Endothelial cell of umbilical vein (primary cell): Measurements from ENCODE around the gene DCAF5. TPM values are rescaled to one million over a fixed set of nuclear protein-coding genes. Genes with fewer than 3 reads are reported as not detected.

Experiments
- BruUV-seq: library from RNA; stranded (reverse); fragments of 400-500 nt; replicated peaks from 2 replicates; lab custom pipeline; 2021; lab: Mats Ljungman, UMichigan
- CTCF ChIA-PET: fragments of 300-600, 350-600 bp; sonication (Branson Sonifier 250); formaldehyde crosslinking; loops from one replicate; lab custom pipeline; 2021; ENCODE audit warnings: antibody characterized with exemption, inconsistent platforms; lab: Charles Lee
- POLR2A ChIA-PET: fragments of 300-600, 350-600 bp; sonication (Branson Sonifier 250); formaldehyde crosslinking; loops from one replicate; lab custom pipeline; 2021; ENCODE audit warnings: antibody characterized with exemption, inconsistent platforms; lab: Charles Lee
- DNase-seq: peaks from one replicate; pipeline ENCODE4 v3.0.0-alpha.2; 2011; ENCODE audit warnings: low read depth, low spot score
- FAIRE-seq: peaks from 2 replicates; lab custom pipeline; 2011; peaks lifted over from hg19 to GRCh38; lab: Jason Lieb, UNC
- H2AFZ ChIP-seq: 2 replicates; pipeline ENCODE4 v1.6.0; 2012; ENCODE audit warnings: low read depth, low read length, control low read depth, inconsistent platforms
- H3K27ac ChIP-seq: 2 replicates; pipeline ENCODE4 v1.5.1; 2011; ENCODE audit warnings: low read depth, mild to moderate bottlenecking, control low read depth, low read length, moderate library complexity; ENCODE audit not compliant: insufficient read depth
- H3K27me3 ChIP-seq, 2 experiments: 2 replicates each; pipeline versions ENCODE4 v1.6.0 to v1.6.1; 2011; ENCODE audit warnings: low read length in 2 of 2, mixed read lengths in 1 of 2; ENCODE audit not compliant: control insufficient read depth in 2 of 2, insufficient read depth in 2 of 2
- H3K36me3 ChIP-seq, 2 experiments: 2 replicates in 1 of 2; 3 replicates in 1 of 2; pipeline ENCODE4 v1.5.1; 2011; ENCODE audit warnings: low read length in 2 of 2, mild to moderate bottlenecking in 1 of 2, moderate library complexity in 1 of 2; ENCODE audit not compliant: control insufficient read depth in 2 of 2, insufficient read depth in 2 of 2; ENCODE audit errors: extremely low read depth in 1 of 2
- H3K4me1 ChIP-seq: 3 replicates; pipeline ENCODE4 v1.5.1; 2011; ENCODE audit warnings: mild to moderate bottlenecking, low read length; ENCODE audit not compliant: control insufficient read depth, insufficient read depth; ENCODE audit errors: extremely low read depth
- H3K4me2 ChIP-seq: 2 replicates; pipeline ENCODE4 v1.6.1; 2011; ENCODE audit warnings: low read length, control low read depth, mixed read lengths; ENCODE audit not compliant: insufficient read depth
- H3K4me3 ChIP-seq, 3 experiments: fragments of 200-600 bp in 1 of 3; sonication (generic), shearing (Covaris generic) in 1 of 3; replicated peaks in 1 of 3; 2 replicates each; pipeline ENCODE4 v1.5.1; 2011 to 2016; ENCODE audit warnings: control low read depth in 3 of 3, low read length in 3 of 3, mild to moderate bottlenecking in 2 of 3, inconsistent platforms in 1 of 3, low read depth in 1 of 3, moderate library complexity in 1 of 3; ENCODE audit not compliant: insufficient read depth in 1 of 3
- H3K79me2 ChIP-seq: 2 replicates; pipeline ENCODE4 v1.6.0; 2012; ENCODE audit warnings: low read length, inconsistent platforms; ENCODE audit not compliant: control insufficient read depth, insufficient read depth
- H3K9ac ChIP-seq: replicated peaks from 2 replicates; pipeline ENCODE3; 2011; ENCODE audit warnings: low read length, control low read depth; ENCODE audit not compliant: insufficient read depth; ENCODE audit errors: extremely low read depth
- H3K9me1 ChIP-seq: replicated peaks from 3 replicates; pipeline ENCODE4 v1.6.0; 2011; ENCODE audit warnings: mild to moderate bottlenecking, low read length; ENCODE audit not compliant: control insufficient read depth, insufficient read depth; ENCODE audit errors: extremely low read depth
- H3K9me3 ChIP-seq: replicated peaks from 2 replicates; pipeline ENCODE4 v1.5.1; 2012; ENCODE audit warnings: low read length, inconsistent platforms; ENCODE audit not compliant: control insufficient read depth, insufficient read depth
- H4K20me1 ChIP-seq: replicated peaks from 2 replicates; pipeline ENCODE3; 2011; ENCODE audit warnings: mild to moderate bottlenecking, low read length; ENCODE audit not compliant: control insufficient read depth, insufficient read depth; ENCODE audit errors: extremely low read depth
- EZH2 ChIP-seq: IDR thresholded peaks from 2 replicates; pipeline ENCODE4 v1.6.1; 2012; ENCODE audit warnings: borderline replicate concordance, low read depth, mild to moderate bottlenecking, moderate library complexity, low read length, inconsistent platforms; ENCODE audit not compliant: severe bottlenecking
- FOS ChIP-seq: IDR thresholded peaks from 2 replicates; pipeline ENCODE4 v1.6.1; 2011; ENCODE audit warnings: mild to moderate bottlenecking, low read length, moderate library complexity, borderline replicate concordance; ENCODE audit not compliant: insufficient read depth
- GATA2 ChIP-seq: IDR thresholded peaks from 2 replicates; pipeline ENCODE4 v1.7.0; 2011; ENCODE audit warnings: low read depth, mild to moderate bottlenecking, moderate library complexity, mixed read lengths, low read length; ENCODE audit not compliant: insufficient read length, insufficient read depth
- JUN ChIP-seq: IDR thresholded peaks from 2 replicates; pipeline ENCODE4 v1.6.1; 2011; ENCODE audit warnings: borderline replicate concordance, low read depth; ENCODE audit not compliant: insufficient read length, insufficient read depth
- MYC ChIP-seq: IDR thresholded peaks from one replicate; pipeline ENCODE4 v1.6.1; 2011; ENCODE audit warnings: mild to moderate bottlenecking, low read depth, low read length
- POLR2A ChIP-seq: IDR thresholded peaks from 2 replicates; pipeline ENCODE4 v1.6.1; 2012; ENCODE audit warnings: low read depth, mild to moderate bottlenecking, control low read depth, low read length
- POLR2AphosphoS5 ChIP-seq: IDR thresholded peaks from 2 replicates; pipeline ENCODE4 v1.6.1; 2012; ENCODE audit warnings: low read depth, mild to moderate bottlenecking, control low read depth, low read length, moderate library complexity; ENCODE audit not compliant: insufficient read depth
- dilution Hi-C: fragments of 300-500 bp; cut with MboI; formaldehyde crosslinking; loops from one replicate; pipeline ENCODE4 v1.15.0; 2019; ENCODE audit warnings: low sequenced_read_pairs; ENCODE audit not compliant: extremely low pct_ligation_motif_present
- intact Hi-C: fragments of 100-400 bp; cut with micrococcal nuclease; formaldehyde crosslinking; loops from one replicate; pipeline ENCODE4 v1.10.0; 2022
- polyA plus RNA-seq, 4 experiments: library from polyadenylated mRNA; depleted of rRNA in 3 of 4; stranded (reverse) in 3 of 4; unstranded in 1 of 4; fragments of >200 nt; gene quantifications; 2 replicates each; pipeline versions ENCODE4 v1.2.1 to v1.2.3, GENCODE V29; 2011 to 2012; ENCODE audit warnings: missing spikeins in 1 of 4
- total RNA-seq: library from RNA; stranded (reverse); gene quantifications from 2 replicates; pipeline ENCODE4 v1.2.3, GENCODE V29; 2021
- TF ChIP-seq, protein P1 (sequence below): IDR thresholded peaks from 2 replicates; pipeline ENCODE4 v1.6.1; 2011; ENCODE audit not compliant: insufficient read depth, insufficient read length
- TF ChIP-seq, protein P2 (sequence below), 2 donors: IDR thresholded peaks; 1 replicate in 1 of 2; 2 replicates in 1 of 2; pipeline ENCODE4 v1.5.1; 2011; ENCODE audit warnings: low read length in 2 of 2, mild to moderate bottlenecking in 2 of 2, moderate library complexity in 2 of 2, control low read depth in 1 of 2, inconsistent platforms in 1 of 2, low read depth in 1 of 2; ENCODE audit not compliant: insufficient read depth in 1 of 2; ENCODE audit errors: extremely low read depth in 1 of 2

Gene DCAF5
- total and polyA plus RNA-seq, 2 donors (not counting 3 experiments of a cell fraction or from before 2014, with no cell fraction given) = 37.9 to 52.5 TPM

DNA sequence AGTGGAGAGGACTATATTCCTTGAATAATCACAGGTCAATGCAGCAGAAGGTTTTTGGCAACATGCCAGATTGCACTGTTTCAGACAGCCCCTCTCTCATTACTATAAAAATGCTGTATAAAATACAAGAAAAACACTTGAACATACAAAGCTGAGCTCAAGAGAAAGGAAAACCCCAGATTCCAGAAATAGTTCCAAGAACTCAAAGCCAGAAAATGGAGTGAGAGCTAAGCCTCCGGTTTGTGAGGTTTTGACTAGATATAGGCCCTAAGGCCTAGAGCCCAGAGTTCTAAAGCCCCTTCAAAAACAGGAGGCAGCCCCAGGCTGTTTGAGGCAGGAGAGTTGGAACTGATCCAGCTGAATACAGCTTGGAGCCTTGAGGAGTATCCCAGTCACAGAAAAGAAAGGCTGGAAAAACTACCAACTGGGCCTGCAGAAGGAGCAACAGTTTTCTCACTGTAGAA lies 144.5 kb downstream of the DCAF5 start:
- peaks cover 15% of the 10 kb centered on the region for H3K4me1 ChIP-seq
- ChIA-PET POLR2A (interaction anchor here (0.6 to 1.1 kb wide), 2 partner anchors 15 to 68 kb away, joined by 3 to 6 read pairs; no protein-coding TSS in a partner anchor), CTCF (interaction anchor here (0.6 to 1.4 kb wide), 8 partner anchors 21 to 93 kb away, joined by 3 read pairs; no protein-coding TSS in a partner anchor)
- H3K9me3 ChIP-seq = no peaks in the 10 kb centered on the region
- no peaks in the 10 kb centered on the region for H3K27me3 ChIP-seq
- no peak overlapping the region for H3K4me3 ChIP-seq
- no peak overlapping the region for H3K4me2 ChIP-seq
- DNase-seq (peak; percentile 68), FAIRE-seq (no peak)
- H3K9me1 ChIP-seq = no peaks in the 10 kb centered on the region
- no peak overlapping the region for H2AFZ ChIP-seq
- no peaks in the 10 kb centered on the region for H3K36me3 ChIP-seq
- H3K79me2 ChIP-seq = no peaks in the 10 kb centered on the region
- intact Hi-C loops = no loop called here
- no peaks in the 10 kb centered on the region for H4K20me1 ChIP-seq
- no peak for TF ChIP-seq POLR2A
- no peak for TF ChIP-seq GATA2
- TF ChIP-seq POLR2AphosphoS5 = no peak
- no peak for TF ChIP-seq MYC
- TF ChIP-seq, protein P1, sequence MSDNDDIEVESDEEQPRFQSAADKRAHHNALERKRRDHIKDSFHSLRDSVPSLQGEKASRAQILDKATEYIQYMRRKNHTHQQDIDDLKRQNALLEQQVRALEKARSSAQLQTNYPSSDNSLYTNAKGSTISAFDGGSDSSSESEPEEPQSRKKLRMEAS = no peak
- TF ChIP-seq, protein P2, sequence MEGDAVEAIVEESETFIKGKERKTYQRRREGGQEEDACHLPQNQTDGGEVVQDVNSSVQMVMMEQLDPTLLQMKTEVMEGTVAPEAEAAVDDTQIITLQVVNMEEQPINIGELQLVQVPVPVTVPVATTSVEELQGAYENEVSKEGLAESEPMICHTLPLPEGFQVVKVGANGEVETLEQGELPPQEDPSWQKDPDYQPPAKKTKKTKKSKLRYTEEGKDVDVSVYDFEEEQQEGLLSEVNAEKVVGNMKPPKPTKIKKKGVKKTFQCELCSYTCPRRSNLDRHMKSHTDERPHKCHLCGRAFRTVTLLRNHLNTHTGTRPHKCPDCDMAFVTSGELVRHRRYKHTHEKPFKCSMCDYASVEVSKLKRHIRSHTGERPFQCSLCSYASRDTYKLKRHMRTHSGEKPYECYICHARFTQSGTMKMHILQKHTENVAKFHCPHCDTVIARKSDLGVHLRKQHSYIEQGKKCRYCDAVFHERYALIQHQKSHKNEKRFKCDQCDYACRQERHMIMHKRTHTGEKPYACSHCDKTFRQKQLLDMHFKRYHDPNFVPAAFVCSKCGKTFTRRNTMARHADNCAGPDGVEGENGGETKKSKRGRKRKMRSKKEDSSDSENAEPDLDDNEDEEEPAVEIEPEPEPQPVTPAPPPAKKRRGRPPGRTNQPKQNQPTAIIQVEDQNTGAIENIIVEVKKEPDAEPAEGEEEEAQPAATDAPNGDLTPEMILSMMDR (IDR thresholded peaks at IDR 0.05; ENCODE audit: extremely low read depth in 1 of 2, insufficient read depth in 1 of 2, low read depth in 1 of 2, low read length in 2 of 2) = no peak
- TF ChIP-seq FOS = no peak
- TF ChIP-seq EZH2 = no peak
- no peak for TF ChIP-seq JUN
- H3K9ac ChIP-seq = no peak overlapping the region
- dilution Hi-C loops = no loop called here
- no peak overlapping the region for H3K27ac ChIP-seq
- BruUV-seq = no TSS peak
